ENCODE results near the gene IPO9. TPM values are rescaled to one million over a fixed set of nuclear protein-coding genes. Genes with fewer than 3 reads are reported as not detected.

The IPO9 gene
- total RNA-seq, 1 donor from 2014 or later, result 12.8 TPM

- H3K36me3 ChIP-seq, result no peaks in the 10 kb centered on the region
- peak in 1 of 2 donors; percentile 21 for TF ChIP-seq POLR2AphosphoS5 (IDR thresholded peaks at IDR 0.05; ENCODE audit: insufficient read depth in 1 of 2, low read depth in 1 of 2)
- TF ChIP-seq, protein P1, sequence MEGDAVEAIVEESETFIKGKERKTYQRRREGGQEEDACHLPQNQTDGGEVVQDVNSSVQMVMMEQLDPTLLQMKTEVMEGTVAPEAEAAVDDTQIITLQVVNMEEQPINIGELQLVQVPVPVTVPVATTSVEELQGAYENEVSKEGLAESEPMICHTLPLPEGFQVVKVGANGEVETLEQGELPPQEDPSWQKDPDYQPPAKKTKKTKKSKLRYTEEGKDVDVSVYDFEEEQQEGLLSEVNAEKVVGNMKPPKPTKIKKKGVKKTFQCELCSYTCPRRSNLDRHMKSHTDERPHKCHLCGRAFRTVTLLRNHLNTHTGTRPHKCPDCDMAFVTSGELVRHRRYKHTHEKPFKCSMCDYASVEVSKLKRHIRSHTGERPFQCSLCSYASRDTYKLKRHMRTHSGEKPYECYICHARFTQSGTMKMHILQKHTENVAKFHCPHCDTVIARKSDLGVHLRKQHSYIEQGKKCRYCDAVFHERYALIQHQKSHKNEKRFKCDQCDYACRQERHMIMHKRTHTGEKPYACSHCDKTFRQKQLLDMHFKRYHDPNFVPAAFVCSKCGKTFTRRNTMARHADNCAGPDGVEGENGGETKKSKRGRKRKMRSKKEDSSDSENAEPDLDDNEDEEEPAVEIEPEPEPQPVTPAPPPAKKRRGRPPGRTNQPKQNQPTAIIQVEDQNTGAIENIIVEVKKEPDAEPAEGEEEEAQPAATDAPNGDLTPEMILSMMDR (IDR thresholded peaks at IDR 0.05), result no peak
- DNase-seq (ENCODE audit: extremely low spot score in 2 of 2), result peak in 1 of 2 donors; percentile 64
- intact Hi-C loops (cut with DNase I), result no loop called here
- no peaks in the 10 kb centered on the region for H3K9me3 ChIP-seq
- H3K27ac ChIP-seq, result no peak overlapping the region
- no peak overlapping the region for H3K4me3 ChIP-seq
- peaks cover 37% of the 10 kb centered on the region for H3K4me1 ChIP-seq
- no peaks in the 10 kb centered on the region for H3K27me3 ChIP-seq
Measured at GRCh38 chr1:201884425-201884824, 55.5 kb downstream of the IPO9 start.

- H3K36me3 ChIP-seq, result no peaks in the 10 kb centered on the region
- no peaks in the 10 kb centered on the region for H3K9me3 ChIP-seq
- no peak for DNase-seq (ENCODE audit: extremely low spot score in 2 of 2)
- H3K27ac ChIP-seq, result no peak overlapping the region
- intact Hi-C loops (cut with DNase I), result no loop called here
- TF ChIP-seq POLR2A (IDR thresholded peaks at IDR 0.05) (no peak), POLR2AphosphoS5 (IDR thresholded peaks at IDR 0.05; ENCODE audit: insufficient read depth in 1 of 2, low read depth in 1 of 2) (no peak)
- TF ChIP-seq, protein P1 (IDR thresholded peaks at IDR 0.05), result no peak
- H3K4me3 ChIP-seq, result no peak overlapping the region
- H3K4me1 ChIP-seq, result peaks cover 44% of the 10 kb centered on the region
- no peaks in the 10 kb centered on the region for H3K27me3 ChIP-seq
Measured at GRCh38 chr1:201885531-201886075, 56.6 kb downstream of the IPO9 start.

GRCh38 chr1:201886103-201886885 lies 57.3 kb downstream of the IPO9 start:
- H3K27me3 ChIP-seq, result no peaks in the 10 kb centered on the region
- peaks cover 44% of the 10 kb centered on the region for H3K4me1 ChIP-seq
- H3K9me3 ChIP-seq, result no peaks in the 10 kb centered on the region
- no peak overlapping the region for H3K4me3 ChIP-seq
- H3K36me3 ChIP-seq, result no peaks in the 10 kb centered on the region
- intact Hi-C loops (cut with DNase I), result no loop called here
- TF ChIP-seq POLR2A (IDR thresholded peaks at IDR 0.05) (no peak), POLR2AphosphoS5 (IDR thresholded peaks at IDR 0.05; ENCODE audit: insufficient read depth in 1 of 2, low read depth in 1 of 2) (no peak)
- TF ChIP-seq, protein P1 (IDR thresholded peaks at IDR 0.05), result no peak
- H3K27ac ChIP-seq, result no peak overlapping the region
- DNase-seq (ENCODE audit: extremely low spot score in 2 of 2), result no peak

DNA sequence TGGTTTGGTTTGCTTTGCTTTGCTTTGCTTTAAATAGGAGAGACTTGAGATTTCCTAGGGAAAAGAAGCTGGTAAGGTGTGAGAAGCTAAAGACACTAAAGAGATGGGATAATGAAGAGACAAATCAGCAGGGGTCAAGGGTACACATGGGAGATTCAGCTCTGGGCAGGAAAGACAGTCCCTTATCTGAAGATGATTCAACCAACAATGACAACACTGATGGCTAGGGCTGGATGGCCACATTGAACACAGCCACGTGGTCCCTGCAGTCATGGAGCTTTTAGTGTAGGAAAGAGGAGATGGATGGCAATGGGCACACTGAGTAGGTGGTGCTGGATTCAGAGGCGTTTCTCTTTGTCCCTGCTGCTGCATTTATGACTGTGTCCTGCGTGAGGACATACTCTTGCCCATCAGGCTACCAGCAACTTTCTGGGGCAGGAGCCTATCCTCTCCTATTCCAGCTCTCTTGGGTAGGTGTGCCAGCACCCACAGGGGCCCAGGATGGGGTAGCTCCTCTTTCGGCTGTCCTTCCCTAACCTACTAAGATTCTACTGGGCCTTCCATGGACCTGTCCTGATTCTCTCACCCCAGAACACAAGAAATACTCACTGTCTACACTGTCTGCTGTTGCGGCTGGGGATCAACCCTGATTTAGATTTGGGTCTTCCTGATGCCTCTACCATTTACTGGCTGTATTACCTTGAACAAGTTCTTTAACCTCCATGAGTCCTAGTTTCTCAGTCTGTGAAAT lies 58.3 kb downstream of the IPO9 start:
- peaks cover 44% of the 10 kb centered on the region for H3K4me1 ChIP-seq
- H3K27me3 ChIP-seq, result no peaks in the 10 kb centered on the region
- H3K27ac ChIP-seq, result no peak overlapping the region
- H3K4me3 ChIP-seq, result no peak overlapping the region
- no peak for DNase-seq (ENCODE audit: extremely low spot score in 2 of 2)
- H3K36me3 ChIP-seq, result no peaks in the 10 kb centered on the region
- TF ChIP-seq, protein P1 (IDR thresholded peaks at IDR 0.05), result no peak
- TF ChIP-seq POLR2A (IDR thresholded peaks at IDR 0.05) (no peak), POLR2AphosphoS5 (IDR thresholded peaks at IDR 0.05; ENCODE audit: insufficient read depth in 1 of 2, low read depth in 1 of 2) (no peak)
- intact Hi-C loops (cut with DNase I), result no loop called here
- no peaks in the 10 kb centered on the region for H3K9me3 ChIP-seq
